IMR-90 (cell line): ENCODE results near the gene ANGPT4.

Experiments used
- CHD1 ChIP-seq: IDR thresholded peaks from 2 replicates; pipeline ENCODE4 v1.6.1; 2012; ENCODE audit warnings: low read depth, low read length, improper control_type of control experiment
- CTCF ChIP-seq: conservative IDR thresholded peaks from 2 replicates; pipeline ENCODE4 v1.5.1; 2012; ENCODE audit warnings: mild to moderate bottlenecking, low read depth, low read length, improper control_type of control experiment
- POLR2A ChIP-seq: IDR thresholded peaks from 2 replicates; pipeline ENCODE4 v1.6.1; 2012; ENCODE audit warnings: mild to moderate bottlenecking, low read depth, low read length
- RFX5 ChIP-seq: IDR thresholded peaks from 2 replicates; pipeline ENCODE4 v1.8.0; 2012; ENCODE audit warnings: low read depth, mild to moderate bottlenecking, low read length, moderate library complexity

GRCh38 chr20:828987-829386, 87.1 kb downstream of the ANGPT4 start:
- TF ChIP-seq CTCF (no peak), POLR2A (no peak), CHD1 (no peak), RFX5 (no peak)
